ENCODE measurements around the gene CLIC3.

Gene CLIC3

GRCh38 chr9:136985027-136985602 is 11.3 kb downstream of the CLIC3 start:
- POLR2A ChIA-PET: no interaction called here
- CTCF ChIA-PET: no interaction called here
- TF ChIP-seq CTCF (IDR thresholded peaks at IDR 0.05; ENCODE audit: insufficient read depth, low read length, missing control alignments): no peak
- DNase-seq (ENCODE audit: low read depth, low spot score): no peak
- H3K4me3 ChIP-seq (ENCODE audit: low read depth, low read length): no peak overlapping the region

- ChIA-PET CTCF (no interaction called here), POLR2A (no interaction called here)
- TF ChIP-seq CTCF (IDR thresholded peaks at IDR 0.05; ENCODE audit: insufficient read depth, low read length, missing control alignments): no peak
- DNase-seq (ENCODE audit: low read depth, low spot score): no peak
- H3K4me3 ChIP-seq (ENCODE audit: low read depth, low read length): no peak overlapping the region
Measured at GRCh38 chr9:136984464-136985026, 11.8 kb downstream of the CLIC3 start.

GRCh38 chr9:136983656-136984314 is 12.6 kb downstream of the CLIC3 start:
- no peak for TF ChIP-seq CTCF (IDR thresholded peaks at IDR 0.05; ENCODE audit: insufficient read depth, low read length, missing control alignments)
- CTCF ChIA-PET: no interaction called here
- no peak for DNase-seq (ENCODE audit: low read depth, low spot score)
- POLR2A ChIA-PET: no interaction called here
- H3K4me3 ChIP-seq (ENCODE audit: low read depth, low read length): no peak overlapping the region

GRCh38 chr9:136983167-136983566 is 13.2 kb downstream of the CLIC3 start:
- DNase-seq (ENCODE audit: low read depth, low spot score): no peak
- TF ChIP-seq CTCF (IDR thresholded peaks at IDR 0.05; ENCODE audit: insufficient read depth, low read length, missing control alignments): no peak
- ChIA-PET CTCF (interaction anchor here (0.9 kb wide), 1 partner anchor 64 kb away, joined by 3 read pairs; no protein-coding TSS in a partner anchor), POLR2A (no interaction called here)
- H3K4me3 ChIP-seq (ENCODE audit: low read depth, low read length): no peak overlapping the region

GRCh38 chr9:136982232-136983051 is 13.9 kb downstream of the CLIC3 start, which contains the start of gene LCNL1:
Gene LCNL1 (plus strand): TSS chr9:136982993. CDS start chr9:136983587, 594 bp downstream.
- POLR2A ChIA-PET: no interaction called here
- no peak for DNase-seq (ENCODE audit: low read depth, low spot score)
- CTCF ChIA-PET: interaction anchor here (0.9 kb wide), 1 partner anchor 64 kb away, joined by 3 read pairs; no protein-coding TSS in a partner anchor
- H3K4me3 ChIP-seq (ENCODE audit: low read depth, low read length): no peak within 1 kb of the TSS
- no peak for TF ChIP-seq CTCF (IDR thresholded peaks at IDR 0.05; ENCODE audit: insufficient read depth, low read length, missing control alignments)
